ENCODE data around the gene CST3.

CST3 gene

GRCh38 chr20:23598481-23598880 is 39.3 kb downstream of the CST3 start:
- Histone ChIP-seq H3K79me2 (ENCODE audit: low read length) (no peaks in the 10 kb centered on the region), H3F3A (ENCODE audit: insufficient read depth, low read length) (no peaks in the 10 kb centered on the region), H3K4me3 (ENCODE audit: low read length) (no peak overlapping the region), H4K20me1 (ENCODE audit: insufficient read depth, low read length) (no peaks in the 10 kb centered on the region), H3K4me2 (ENCODE audit: low read depth, low read length) (no peak overlapping the region), H3K9me3 (replicated peaks; ENCODE audit: insufficient read depth, low read length) (no peaks in the 10 kb centered on the region), H3K36me3 (replicated peaks; ENCODE audit: insufficient read depth, low read length) (no peaks in the 10 kb centered on the region), H3K4me1 (ENCODE audit: low read length) (no peaks in the 10 kb centered on the region), H3K27me3 (replicated peaks; ENCODE audit: insufficient read depth, low read length) (no peaks in the 10 kb centered on the region), H3K9ac (ENCODE audit: low read length) (no peak overlapping the region), H3K9me2 (replicated peaks; ENCODE audit: insufficient read depth, low read length) (no peaks in the 10 kb centered on the region), H2AFZ (ENCODE audit: low read length) (no peak overlapping the region), H3K27ac (ENCODE audit: low read length) (no peak overlapping the region)
- no peak for DNase-seq
- TF ChIP-seq EZH2phosphoT487 (IDR thresholded peaks at IDR 0.05; ENCODE audit: low read length) (no peak), CTCF (IDR thresholded peaks at IDR 0.05; ENCODE audit: low read length) (no peak), EZH2 (optimal IDR thresholded peaks at IDR 0.05; ENCODE audit: low read depth, low read length) (no peak)

- Histone ChIP-seq H3K27ac (ENCODE audit: low read length) (no peak overlapping the region), H3K4me2 (ENCODE audit: low read depth, low read length) (no peak overlapping the region), H3K9me2 (replicated peaks; ENCODE audit: insufficient read depth, low read length) (no peaks in the 10 kb centered on the region), H3K79me2 (ENCODE audit: low read length) (no peaks in the 10 kb centered on the region), H3F3A (ENCODE audit: insufficient read depth, low read length) (no peaks in the 10 kb centered on the region), H3K36me3 (replicated peaks; ENCODE audit: insufficient read depth, low read length) (no peaks in the 10 kb centered on the region), H3K4me3 (ENCODE audit: low read length) (no peak overlapping the region), H3K9me3 (replicated peaks; ENCODE audit: insufficient read depth, low read length) (no peaks in the 10 kb centered on the region), H4K20me1 (ENCODE audit: insufficient read depth, low read length) (no peaks in the 10 kb centered on the region), H3K27me3 (replicated peaks; ENCODE audit: insufficient read depth, low read length) (no peaks in the 10 kb centered on the region), H3K9ac (ENCODE audit: low read length) (no peak overlapping the region), H2AFZ (ENCODE audit: low read length) (no peak overlapping the region), H3K4me1 (ENCODE audit: low read length) (no peaks in the 10 kb centered on the region)
- TF ChIP-seq CTCF (IDR thresholded peaks at IDR 0.05; ENCODE audit: low read length) (no peak), EZH2 (optimal IDR thresholded peaks at IDR 0.05; ENCODE audit: low read depth, low read length) (no peak), EZH2phosphoT487 (IDR thresholded peaks at IDR 0.05; ENCODE audit: low read length) (no peak)
- no peak for DNase-seq
Observed at GRCh38 chr20:23596579-23597250, 41.0 kb downstream of the CST3 start.

GRCh38 chr20:23595941-23596340 is 41.8 kb downstream of the CST3 start:
- no peak overlapping the region for H3K9ac ChIP-seq (ENCODE audit: low read length)
- no peaks in the 10 kb centered on the region for H3K4me1 ChIP-seq (ENCODE audit: low read length)
- TF ChIP-seq EZH2 (optimal IDR thresholded peaks at IDR 0.05; ENCODE audit: low read depth, low read length) = no peak
- no peak for TF ChIP-seq CTCF (IDR thresholded peaks at IDR 0.05; ENCODE audit: low read length)
- TF ChIP-seq EZH2phosphoT487 (IDR thresholded peaks at IDR 0.05; ENCODE audit: low read length) = no peak
- H3K4me3 ChIP-seq (ENCODE audit: low read length) = no peak overlapping the region
- H2AFZ ChIP-seq (ENCODE audit: low read length) = no peak overlapping the region
- no peaks in the 10 kb centered on the region for H3K27me3 ChIP-seq (replicated peaks; ENCODE audit: insufficient read depth, low read length)
- no peaks in the 10 kb centered on the region for H3K36me3 ChIP-seq (replicated peaks; ENCODE audit: insufficient read depth, low read length)
- no peaks in the 10 kb centered on the region for H4K20me1 ChIP-seq (ENCODE audit: insufficient read depth, low read length)
- no peak overlapping the region for H3K4me2 ChIP-seq (ENCODE audit: low read depth, low read length)
- DNase-seq = no peak
- H3K9me3 ChIP-seq (replicated peaks; ENCODE audit: insufficient read depth, low read length) = no peaks in the 10 kb centered on the region
- H3F3A ChIP-seq (ENCODE audit: insufficient read depth, low read length) = no peaks in the 10 kb centered on the region
- no peak overlapping the region for H3K27ac ChIP-seq (ENCODE audit: low read length)
- no peaks in the 10 kb centered on the region for H3K79me2 ChIP-seq (ENCODE audit: low read length)
- H3K9me2 ChIP-seq (replicated peaks; ENCODE audit: insufficient read depth, low read length) = no peaks in the 10 kb centered on the region

Data from MM.1S (cell line).